ENCODE data around the gene FRAT1.
A peak's percentile ranks its signal among the peaks of the same experiment; 100 is the strongest.
"Not testable (repeated sequence)": the region's sequence is repeated elsewhere in the genome, so short reads cannot be mapped to it uniquely, and the experiment has no call there.

FRAT1 gene

GRCh38 chr10:97318772-97319651 is at the start of gene FRAT1:
FRAT1 (plus strand) TSS chr10:97319271; CDS start chr10:97319454, 183 bp downstream.
- DNase-seq = peak; percentile 92

DNA sequence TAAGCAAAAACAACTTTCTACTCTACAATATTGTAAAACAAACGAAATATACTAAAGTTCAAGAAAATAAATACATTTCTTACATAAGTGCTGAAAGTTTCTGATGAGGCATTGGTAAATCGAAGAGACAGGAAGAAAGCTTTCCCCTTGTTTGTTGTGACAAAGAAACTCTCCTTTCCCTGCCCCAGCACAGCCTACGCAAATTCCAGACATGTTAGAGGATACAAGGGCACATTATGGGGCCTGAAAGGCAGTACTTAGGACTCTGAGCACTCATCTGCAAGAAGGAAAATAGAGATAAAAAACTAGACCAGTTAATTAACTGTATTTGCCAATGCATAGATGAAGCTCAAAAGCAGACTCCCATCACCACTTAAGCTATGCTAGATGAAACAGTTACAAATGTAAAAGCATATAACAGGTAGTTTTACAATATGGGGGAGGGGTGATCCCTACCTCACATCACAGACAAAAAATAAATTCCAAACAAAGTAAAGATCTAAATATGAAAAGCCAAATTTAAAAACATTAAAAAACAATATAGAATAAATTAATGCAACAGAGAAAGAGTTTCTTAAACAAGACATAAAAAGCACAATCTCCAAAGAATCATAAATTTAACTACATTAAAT is 48.4 kb upstream of the FRAT1 start:
- no peak for DNase-seq

DNA sequence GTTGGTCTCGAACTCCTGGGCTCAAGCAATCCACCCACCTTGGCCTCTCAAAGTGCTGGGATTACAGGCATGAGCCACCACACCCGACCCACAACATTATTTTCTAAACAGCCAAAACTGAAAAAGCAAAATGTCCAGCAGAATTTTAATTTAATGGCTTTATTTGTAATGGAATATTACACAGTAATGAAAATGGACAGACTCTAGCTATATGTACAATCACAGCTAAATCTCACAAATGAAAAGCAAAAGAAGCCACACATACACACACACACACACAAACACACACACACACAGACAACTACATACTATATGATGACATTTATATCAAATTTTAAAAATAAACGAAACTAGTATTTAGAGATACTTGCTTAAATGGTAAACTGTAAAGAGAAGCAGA is 45.4 kb upstream of the FRAT1 start:
- no peak for DNase-seq

DNA sequence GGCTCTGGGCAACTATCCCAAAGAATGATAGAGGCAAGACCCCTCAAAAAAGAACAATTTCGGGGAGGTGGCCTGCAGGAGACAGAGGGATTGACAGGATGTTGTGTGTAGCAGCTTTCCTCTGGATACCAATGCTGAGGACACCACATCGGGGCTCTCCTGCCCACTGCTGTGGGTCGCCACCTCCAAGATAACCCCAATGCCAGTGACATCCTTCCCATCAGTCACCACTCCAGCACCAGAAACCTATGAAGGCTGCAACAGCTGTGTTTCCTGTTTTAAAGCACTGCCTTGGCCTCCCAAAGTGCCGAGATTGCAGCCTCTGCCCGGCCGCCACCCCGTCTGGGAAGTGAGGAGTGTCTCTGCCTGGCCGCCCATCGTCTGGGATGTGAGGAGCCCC is 44.2 kb upstream of the FRAT1 start:
- DNase-seq = no peak

DNA sequence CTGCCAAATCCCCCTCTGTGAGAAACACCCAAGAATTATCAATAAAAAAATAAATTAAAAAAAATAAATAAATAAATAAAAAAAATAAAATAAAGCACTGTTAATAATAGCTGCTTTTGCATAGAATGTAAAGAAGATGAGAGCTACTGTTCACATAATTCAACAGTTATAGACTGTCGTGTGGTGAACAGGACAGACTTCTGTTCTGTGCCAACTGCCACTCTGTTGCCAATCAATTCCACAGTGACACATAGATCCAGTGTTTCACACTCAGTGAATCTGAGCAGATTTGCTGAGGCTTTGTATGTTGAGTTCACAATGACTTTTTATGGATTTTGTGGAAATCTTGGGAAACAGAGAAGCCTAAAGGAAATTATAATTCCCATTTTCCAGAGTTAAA is 41.5 kb upstream of the FRAT1 start:
- no peak for DNase-seq

DNA sequence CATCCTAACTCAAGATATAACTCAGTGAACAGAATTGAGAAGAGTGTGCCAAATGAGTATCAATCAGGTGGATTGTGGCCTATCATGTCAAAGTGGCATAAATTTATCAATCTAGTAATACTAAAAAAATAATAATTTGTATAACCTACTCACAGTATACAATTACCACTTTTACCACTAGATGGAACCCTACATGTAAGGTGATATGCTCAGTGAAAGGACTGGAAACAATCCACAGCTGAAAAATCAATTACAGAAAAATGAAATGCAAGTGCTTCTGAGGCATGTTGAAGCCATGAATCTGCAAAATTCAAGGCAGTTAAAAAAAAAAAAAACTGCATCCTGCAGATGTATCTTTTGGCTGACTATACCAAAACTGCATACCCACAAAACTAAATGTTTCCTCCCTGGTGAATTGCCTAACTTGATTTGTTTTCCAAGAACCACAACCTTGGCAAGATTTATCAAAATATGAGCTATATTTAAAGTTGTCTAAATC is 40.5 kb upstream of the FRAT1 start:
- no peak for DNase-seq

DNA sequence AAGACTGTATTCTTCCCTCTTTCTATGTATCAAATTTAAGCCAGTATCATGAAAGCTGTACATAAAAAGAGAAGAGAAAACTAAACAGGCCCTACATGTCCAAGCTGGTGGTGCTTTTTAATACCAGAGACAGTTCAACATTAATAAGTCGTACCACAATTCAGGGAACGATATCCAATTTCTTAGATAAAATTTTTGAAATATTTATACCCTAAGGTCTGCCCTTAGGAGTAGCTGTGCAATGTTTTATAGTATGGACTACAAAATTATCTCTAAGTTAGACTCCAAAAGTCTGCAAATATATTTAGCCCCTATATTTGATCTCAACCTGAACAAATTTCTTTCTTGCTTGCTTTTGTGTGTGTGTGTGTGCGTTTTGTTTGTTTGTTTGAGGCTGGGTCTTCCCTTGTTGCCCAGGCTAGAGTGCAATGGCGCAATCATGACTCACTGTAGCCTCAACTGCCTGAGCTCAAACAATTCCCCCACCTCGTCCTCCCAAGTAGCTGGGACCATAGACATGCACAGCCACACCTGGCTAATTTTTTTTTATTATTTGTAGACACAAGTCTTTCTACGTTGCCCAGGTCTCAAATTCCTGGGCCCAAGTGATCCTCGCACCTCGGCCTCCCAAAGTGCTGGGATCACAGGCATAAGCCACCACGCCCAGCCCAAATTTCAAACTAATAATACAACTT is 39.8 kb upstream of the FRAT1 start:
- no peak for DNase-seq

- peak; percentile 30 for DNase-seq
Measured at GRCh38 chr10:97280783-97281182, 38.3 kb upstream of the FRAT1 start.

GRCh38 chr10:97290076-97290475 is 29.0 kb upstream of the FRAT1 start:
- not testable (repeated sequence) for DNase-seq

GRCh38 chr10:97290576-97291356 is 28.3 kb upstream of the FRAT1 start:
- not testable (repeated sequence) for DNase-seq

DNA sequence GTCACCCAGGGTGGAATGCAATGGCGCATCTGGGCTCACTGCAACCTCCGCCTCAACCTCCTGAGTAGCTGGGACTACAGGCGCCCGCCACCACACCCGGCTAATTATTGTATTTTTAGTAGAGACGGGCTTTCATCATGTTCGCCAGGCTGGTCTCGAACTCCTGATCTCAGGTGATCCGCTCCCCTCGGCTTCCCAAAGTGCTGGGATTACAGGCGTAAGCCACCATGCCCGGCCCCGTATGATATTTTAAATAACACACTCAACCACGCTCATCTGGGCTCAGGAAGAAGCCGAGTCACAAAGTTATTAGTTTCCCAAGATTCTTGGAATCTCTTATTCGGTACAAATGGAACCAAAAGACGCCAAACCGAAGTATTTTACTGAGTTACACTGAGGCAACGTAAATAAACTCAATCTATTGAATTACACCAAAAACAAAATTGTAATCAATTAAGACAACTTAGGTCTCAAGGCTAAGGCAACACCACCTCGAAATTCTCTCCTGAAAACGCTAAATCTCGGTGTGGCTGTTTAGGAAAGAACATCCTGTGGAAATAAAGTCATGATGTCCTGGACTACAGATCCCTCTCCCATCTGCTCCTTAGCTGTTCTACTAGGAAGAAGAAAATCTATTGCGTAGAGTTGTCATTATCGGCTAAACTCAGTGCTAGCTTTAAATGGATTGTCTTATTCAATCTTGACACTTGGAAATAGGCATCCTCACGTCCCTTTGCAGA is 27.5 kb upstream of the FRAT1 start:
- DNase-seq = no peak

DNA sequence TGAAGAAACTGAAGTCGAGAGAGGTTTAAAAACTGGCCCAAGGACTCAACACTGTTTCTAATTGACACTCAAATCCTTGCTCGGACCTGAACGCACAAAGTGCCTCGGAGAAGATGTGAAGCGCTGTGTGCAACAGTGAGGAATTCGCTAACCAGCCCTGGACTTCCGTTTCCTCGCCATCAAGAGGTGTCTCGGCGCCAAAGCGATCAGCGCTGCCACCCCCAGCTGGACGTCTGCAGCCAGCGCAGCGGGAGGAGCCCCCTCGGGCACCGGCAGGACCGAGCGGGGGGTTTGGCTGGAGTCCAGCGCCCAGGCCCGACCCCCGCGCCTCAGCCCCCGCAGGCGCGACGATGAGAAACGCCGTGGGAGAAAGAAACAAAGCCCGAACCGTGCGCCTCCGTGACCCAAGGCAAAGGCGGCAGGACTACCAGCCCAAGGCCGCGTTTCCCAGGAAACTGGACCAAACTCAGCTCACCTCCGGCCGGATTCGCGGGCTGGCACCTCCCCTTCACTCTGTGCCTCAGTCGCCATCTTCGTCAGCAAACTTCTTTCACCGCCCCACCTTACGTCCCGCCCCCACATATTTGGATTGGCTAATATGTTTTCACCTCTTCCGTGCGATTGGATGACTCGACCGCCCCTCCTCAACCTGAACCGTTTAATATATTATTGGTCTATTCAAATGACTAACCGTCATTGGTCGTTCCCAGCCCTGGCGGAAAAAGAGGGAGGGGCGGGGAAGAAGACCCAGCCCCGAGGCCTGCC is 26.8 kb upstream of the FRAT1 start, which contains the start of gene ARHGAP19:
ARHGAP19 (minus strand) TSS at position 541 of the 765 bp plus-strand sequence; CDS start at position 531, 10 bp downstream.
- DNase-seq = peak; percentile 96

DNA sequence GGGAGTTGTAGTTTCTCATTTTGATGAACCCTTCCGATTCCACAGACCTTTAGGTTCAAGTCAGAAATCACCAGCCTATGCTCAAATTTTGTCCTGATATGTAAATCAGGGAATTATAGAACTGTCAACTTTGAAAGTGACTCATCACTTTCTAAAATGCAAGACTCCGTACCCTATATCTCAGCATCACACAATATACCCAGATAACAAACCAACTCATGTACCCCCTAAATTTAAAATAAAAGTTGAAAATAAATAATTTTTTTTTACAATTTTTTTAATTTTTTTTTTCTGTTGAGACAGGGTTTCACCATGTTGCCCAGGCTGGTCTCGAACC is 26.2 kb upstream of the FRAT1 start:
- no peak for DNase-seq

GRCh38 chr10:97297556-97298222 is 21.4 kb upstream of the FRAT1 start:
- no peak for DNase-seq

- no peak for DNase-seq
Measured at GRCh38 chr10:97298223-97298571, 20.9 kb upstream of the FRAT1 start.

DNA sequence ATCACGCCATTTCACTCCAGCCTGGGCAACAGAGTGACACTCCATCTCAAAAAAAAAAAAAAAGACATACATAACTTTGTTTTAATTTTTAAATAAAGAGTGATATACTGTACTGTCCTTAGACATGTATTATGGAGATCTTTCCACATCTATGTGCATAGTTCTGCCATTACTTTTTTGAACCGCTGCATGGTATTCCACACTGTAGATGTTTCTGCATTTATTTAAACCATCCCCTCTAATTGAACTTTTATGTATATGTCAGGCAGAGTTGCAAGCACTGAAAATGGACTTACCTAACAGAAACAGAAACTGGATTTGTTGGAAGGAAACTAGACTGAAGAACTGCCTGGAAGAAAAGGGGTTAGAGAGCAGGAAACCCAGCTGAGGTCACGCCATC is 18.1 kb upstream of the FRAT1 start:
- DNase-seq = no peak

- DNase-seq = no peak
Measured at GRCh38 chr10:97302088-97302791, 16.8 kb upstream of the FRAT1 start.

DNA sequence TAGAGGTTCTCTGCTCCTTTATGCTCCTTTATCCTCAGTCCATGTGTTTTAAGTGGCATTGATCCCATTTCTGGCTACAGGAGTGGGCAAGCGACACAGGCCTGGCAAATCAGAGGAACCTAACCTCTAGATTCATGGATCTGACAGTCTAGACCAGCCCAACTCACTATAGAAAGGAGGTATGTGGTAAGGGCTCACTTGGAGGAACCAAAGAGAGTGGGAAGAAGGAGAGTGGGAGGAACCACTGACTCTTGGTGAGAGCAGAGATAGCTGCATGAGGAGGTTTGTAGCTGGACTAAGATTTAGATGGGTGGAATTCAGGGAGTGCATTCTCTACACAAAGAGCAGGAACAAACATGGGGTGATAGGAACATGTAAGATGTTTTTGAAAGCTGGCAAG is 11.6 kb upstream of the FRAT1 start:
- DNase-seq = no peak

- DNase-seq = no peak
Measured at GRCh38 chr10:97307866-97308780, 10.9 kb upstream of the FRAT1 start.
